HG03521 (cell line): ENCODE results near the gene PHKB.
"Not testable (repeated sequence)": the region's sequence is repeated elsewhere in the genome, so short reads cannot be mapped to it uniquely, and the experiment has no call there.

Source experiments
- ATAC-seq: cut with Tn5 transposase; IDR thresholded peaks from one replicate; pipeline ENCODE4 v1.9.1; 2021; ENCODE audit warnings: mild to moderate bottlenecking, moderate library complexity; ENCODE audit not compliant: unreplicated experiment

Gene PHKB

DNA sequence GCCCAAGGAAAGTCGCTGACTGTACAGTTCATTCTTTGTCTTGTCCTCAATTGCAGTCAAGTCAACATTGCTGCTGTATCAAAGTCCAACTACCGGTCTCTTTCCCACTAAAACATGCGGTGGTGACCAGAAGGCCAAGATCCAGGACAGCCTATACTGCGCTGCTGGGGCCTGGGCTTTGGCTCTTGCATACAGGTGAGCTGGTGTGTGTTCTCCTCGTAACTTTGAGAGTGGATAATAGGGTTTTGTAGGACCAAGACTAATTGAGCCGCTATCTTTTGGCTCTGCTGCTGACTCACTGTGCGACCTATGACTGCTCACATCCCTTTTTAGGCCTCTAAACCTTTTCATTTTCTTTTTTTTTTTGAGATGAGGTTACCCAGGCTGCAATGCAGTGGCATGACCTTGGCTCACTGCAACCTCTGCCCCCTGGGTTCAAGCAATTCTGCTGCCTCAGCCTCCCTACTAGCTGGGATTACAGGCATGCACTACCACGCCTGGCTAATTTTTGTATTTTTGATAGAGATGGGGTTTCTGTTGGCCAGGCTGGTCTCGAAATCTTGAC, 38.7 kb downstream of the PHKB start:
- ATAC-seq: no peak

DNA sequence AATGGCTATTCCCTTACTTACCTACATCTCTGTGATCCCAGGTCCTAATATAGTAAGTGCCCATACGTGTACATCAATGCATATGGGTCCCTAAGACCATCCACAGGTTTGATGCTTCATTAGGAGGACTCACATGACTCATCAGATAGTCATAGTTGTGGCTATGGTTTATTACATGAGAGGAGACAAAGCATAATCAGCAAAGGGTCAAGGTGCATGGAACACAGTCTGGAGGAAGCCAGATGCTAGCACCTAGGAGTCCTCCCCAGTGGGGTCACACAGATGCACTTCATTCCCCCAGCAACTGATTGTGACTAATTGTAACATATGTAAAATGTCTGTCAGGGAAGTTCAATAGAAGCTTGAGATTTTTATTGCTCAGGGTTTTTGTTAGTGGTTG, 42.8 kb downstream of the PHKB start:
- no peak for ATAC-seq

DNA sequence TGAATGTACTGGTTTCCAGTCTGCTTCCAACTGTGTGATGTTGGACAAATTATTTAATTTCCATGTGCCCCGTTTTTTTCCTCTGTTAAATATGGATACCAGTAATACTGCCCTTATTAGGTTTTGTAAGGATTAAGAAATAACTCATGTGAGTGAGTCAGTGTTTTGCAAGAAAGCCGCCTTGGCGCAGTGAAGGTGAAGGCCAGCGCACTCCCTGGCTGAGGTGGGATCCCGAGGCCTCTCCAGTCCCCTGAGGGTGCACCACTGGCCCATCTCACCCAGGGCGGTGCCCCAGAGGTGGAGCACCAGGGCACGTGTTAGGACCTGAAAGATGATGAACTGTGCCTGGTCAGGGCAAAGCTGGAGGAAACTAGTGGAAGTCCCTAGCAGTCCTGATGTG, 43.5 kb downstream of the PHKB start:
- no peak for ATAC-seq

DNA sequence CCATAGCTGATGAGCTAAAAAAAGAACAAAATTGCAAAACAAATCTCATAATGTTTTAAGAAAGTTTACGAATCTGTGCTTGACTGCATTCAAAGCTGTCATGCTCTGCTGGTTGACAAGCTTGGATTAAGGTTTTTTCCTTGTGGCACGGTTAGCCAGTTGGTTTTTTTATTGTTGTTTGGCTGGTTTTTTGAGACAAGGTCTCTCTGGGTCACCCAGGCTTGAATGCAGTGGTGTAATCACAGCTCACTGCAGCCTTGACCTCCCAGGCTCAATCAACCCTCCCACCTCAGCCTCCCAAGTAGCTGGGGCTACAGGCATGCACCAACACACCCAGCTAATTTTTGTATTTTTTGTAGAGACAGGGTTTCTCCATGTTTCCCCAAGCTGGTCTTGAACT, 45.7 kb downstream of the PHKB start:
- no peak for ATAC-seq

DNA sequence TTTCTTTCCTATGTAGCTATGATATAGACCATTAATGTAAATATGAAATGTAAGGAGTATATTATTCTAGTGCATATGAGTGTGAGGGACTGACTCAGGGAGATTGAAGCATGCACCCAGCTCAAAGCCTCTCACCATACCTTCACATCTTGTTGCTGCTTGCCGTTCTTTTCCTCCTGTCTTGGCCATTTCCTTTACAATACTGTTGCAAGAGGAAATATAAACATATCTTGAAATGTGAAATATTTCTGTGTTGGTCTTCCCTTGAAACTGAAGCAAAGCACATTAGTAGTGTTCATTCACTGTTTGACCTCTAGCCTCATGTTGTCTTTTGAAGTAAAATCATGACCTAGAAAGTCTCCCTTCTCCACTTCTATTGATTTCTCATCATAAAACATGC, 46.6 kb downstream of the PHKB start:
- no peak for ATAC-seq

DNA sequence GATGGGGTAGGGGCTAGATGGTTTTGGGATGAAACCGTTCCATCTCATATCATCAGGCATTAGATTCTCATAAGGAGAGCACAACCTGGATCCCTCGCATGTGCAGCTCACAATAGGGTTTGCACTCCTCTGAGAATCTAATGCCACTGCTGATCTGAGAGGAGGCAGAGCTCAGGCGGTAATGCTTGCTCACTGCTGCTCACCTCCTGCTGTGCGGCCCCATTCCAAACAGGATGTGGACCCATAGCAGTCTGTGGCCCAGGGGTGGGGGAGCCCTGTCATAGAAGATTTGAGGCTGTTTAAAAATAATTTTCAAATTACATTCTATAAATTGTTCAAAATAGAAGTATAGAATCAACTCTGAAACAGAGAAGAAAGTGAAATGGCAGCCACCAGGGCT, 50.8 kb downstream of the PHKB start:
- no peak for ATAC-seq

DNA sequence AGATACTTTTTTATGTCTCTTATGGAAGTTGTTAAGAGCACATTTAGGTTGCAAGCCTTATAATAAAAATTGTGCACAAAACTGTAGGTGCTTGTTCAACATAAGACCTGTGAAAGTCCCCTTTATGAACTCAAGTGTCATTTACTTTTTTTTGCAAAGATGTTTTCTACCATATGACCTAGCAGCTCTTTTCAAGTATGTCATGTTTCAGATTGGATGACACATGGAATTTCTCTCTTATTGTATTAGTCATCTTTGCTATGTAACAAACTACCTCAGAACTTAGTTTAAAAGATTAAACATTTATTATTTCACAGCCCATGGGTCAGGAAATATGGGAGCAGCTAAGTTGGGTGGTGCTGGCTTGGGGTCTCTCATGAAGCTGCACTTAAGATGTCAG, 57.9 kb downstream of the PHKB start:
- ATAC-seq: no peak

DNA sequence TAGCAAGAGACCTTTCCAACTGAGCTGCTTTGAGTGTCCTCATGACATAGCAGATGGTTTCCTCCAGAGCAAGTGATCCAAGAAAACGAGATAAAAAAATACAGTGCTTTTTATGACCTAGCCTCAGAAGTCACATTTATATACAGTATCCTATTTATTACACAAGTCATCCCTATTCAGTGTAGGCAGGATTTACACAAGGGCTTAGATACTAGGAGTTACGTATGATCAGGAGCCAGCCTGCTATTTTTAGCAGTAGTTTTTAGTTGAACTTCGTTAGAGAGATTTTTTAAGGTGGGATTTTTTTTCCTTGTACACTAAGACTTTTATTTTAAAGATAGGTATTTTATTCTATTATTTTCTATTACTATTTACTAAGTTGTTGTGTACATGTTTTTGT, 58.4 kb downstream of the PHKB start:
- no peak for ATAC-seq

DNA sequence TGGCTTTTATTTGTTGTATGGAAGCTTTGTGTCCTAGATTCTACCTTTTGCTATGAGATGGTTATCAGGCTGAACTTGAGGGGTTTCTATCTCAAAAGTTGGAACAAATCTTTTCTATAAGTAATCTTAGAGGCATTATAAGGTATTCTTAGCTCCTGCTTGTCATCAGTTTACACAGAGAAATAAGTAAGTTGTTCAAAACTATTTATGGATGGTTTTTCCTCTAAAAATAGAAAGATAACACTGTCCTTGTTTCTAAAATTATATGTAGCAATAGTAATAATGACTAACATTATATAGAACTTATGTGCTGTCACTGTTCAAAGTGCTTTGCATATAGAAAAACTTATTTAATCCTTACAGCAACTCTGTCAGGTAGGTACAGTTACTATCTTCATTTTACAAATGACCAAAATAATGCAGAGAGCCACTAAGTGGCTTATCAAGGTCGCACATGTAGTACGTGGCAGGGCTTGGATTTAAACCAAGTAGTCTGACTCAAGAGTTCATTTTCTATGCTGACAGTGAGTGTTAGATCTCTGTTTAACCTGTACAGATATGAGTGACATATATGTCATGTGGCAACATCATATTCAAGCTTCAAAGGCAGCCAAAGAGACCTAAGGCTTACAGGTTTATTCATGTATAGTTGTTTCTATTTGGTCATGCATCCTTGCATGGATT, 59.0 kb downstream of the PHKB start:
- no peak for ATAC-seq

DNA sequence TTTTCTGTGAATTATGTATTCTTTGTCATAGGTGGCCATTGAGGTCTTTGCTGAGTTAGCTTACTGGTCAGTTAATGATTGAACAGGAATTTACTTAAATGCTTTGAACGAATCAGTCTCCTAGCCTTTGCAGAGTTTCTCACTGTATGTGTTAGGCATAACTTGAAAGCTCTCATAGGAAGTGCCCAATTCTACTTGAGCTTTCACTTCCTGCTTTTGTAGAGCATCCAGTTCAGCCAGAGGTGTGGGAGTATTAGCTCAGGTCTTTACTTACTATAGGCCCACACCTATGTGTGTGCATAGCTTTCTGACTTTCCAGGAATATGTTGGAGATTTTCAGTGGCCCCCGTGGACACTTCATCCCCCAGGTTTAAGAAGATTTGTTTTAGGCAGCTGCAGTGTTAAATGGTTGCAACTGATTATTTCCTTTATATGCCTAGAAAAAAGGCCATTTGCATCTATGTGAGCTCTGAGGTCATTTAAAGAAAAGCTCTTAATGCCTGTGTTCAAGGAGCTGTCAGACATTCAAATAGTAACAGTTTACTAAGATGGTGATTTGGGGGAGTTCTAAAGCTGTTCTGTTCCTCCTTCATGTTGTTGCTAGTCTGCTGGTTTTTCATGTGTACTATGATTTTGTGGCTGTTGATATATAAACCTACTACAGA, 62.3 kb downstream of the PHKB start:
- peak; percentile 99 for ATAC-seq

DNA sequence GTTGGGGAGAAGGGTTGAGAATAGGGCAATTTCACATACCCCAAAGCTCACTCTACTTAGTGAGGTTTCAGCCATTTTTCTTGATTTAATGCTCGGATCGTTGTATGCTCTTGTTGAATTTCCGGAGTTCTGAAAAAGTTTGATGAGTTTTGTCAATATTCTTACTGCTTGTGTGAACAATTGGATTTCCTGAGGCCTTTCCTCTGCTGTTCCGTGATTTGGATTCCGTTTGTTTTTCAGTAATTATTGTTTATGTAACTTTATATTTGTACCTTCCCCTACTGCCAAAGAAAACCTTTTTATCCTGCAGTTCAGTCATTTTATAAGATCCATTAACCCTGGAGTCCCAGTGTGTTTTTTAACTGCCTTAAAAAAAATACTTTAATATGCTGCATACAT, 62.9 kb downstream of the PHKB start:
- no peak for ATAC-seq

DNA sequence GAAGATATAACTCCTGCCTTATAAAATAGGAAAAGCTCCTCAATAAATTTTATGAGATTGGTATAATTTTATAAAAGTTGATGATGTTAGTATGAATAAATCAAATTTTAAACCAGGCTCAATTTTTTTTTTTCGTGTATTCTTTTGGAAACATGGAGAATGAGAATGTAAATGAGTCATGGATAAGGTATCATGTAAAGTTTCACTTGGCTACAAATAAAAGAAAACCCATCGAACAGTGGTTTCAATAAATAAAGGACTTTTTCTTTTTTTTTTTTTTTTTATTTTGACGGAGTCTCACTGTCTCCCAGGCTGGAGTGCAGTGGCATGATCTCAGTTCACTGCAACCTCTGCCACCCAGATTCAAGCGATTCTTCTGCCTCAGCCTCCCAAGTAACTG, 67.3 kb downstream of the PHKB start:
- ATAC-seq: no peak

DNA sequence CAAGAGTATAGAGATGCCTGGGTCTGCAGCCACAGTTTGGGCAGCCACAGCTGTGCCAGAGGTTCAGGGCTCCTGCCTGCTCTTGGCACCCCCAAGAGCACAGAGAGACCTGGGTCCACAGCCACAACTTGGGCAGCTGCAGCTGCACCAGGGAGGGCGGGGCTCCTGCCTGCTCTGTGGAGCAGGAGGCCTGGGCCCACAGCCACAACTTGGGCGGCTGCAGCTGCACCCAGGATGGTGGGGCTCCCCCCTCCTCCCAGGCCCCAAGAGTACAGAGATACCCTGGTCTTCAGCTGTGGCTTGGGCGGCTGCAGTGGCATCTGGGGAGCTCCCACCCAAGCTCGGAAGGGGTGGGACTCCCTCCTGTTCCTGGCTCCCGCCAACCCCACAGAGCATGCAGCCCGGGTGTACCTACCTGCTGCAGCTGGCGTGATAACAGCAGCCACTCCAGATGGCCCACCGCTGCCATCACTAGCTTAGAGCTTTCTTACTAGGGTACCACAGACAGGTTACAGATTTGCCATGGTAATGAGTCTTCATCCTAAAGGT, 72.7 kb downstream of the PHKB start:
- no peak for ATAC-seq

DNA sequence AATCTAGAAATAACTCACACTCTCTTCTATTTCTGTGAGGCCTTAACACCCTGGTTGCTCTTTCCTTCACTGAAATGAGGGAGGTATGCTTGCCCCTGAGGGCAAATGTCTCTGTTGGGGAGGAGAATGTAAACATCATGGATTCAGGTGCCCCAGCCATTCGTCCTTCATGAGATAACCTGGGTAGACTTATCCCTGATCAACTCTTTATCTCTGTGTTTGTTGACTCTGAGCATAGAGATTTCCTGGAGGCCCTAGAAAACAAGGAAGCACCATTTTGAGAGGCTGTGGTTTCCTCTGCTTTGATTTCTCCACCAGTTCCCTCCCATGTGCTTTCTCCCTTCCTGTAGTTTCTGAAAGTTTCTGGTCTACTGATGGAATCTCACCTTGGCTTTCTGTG, 77.3 kb downstream of the PHKB start:
- no peak for ATAC-seq

DNA sequence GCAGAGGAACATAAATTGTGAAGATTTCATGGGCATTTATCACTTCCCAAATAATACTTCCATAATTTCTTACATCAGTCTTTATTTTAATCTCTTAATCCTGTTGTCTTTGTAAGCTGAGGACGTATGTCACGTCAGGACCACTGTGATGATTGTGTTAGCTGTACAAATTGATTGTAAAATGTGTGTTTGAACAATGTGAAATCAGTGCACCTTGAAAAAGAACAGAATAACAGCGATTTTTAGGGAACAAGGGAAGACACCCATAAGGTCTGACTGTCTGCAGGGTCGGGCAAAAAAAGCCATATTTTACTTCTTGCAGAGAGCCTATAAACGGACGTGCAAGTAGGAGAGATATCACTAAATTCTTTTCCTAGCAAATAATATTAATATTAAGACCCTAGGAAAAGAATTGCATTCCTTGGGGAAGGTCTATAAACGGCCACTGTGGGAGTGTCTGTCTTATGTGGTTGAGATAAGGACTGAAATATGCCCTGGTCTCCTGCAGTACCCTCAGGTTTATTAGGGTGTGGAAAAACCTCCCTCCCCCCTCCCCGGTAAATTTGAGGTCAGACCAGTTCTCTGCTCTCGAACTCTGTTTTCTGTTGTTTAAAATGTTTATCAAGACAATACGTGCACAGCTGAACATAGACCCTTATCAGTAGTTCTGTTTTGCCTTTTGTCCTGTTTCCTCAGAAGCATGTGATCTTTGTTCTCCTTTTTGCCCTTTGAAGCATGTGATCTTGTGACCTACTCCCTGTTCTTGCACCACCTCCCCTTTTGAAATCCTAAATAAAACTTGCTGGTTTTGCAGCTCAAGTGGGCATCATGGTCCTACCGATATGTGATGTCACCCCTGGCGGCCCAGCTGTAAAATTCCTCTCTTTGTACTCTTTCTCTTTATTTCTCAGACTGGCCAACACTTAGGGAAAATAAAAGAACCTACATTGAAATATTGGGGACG, 78.9 kb downstream of the PHKB start:
- ATAC-seq: not testable (repeated sequence)

DNA sequence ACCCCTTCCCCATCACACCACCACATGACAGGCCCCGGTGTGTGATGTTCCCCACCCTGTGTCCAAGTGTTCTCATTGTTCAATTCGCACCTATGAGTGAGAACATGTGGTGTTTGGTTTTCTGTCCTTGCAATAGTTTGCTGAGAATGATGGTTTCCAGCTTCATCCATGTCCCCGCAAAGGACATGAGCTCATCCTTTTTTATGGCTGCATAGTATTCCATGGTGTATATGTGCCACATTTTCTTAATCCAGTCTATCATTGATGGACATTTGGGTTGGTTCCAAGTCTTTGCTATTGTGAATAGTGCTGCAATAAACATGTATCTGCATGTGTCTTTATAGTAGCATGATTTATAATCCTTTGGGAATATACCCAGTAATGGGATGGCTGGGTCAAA, 80.0 kb downstream of the PHKB start:
- not testable (repeated sequence) for ATAC-seq

DNA sequence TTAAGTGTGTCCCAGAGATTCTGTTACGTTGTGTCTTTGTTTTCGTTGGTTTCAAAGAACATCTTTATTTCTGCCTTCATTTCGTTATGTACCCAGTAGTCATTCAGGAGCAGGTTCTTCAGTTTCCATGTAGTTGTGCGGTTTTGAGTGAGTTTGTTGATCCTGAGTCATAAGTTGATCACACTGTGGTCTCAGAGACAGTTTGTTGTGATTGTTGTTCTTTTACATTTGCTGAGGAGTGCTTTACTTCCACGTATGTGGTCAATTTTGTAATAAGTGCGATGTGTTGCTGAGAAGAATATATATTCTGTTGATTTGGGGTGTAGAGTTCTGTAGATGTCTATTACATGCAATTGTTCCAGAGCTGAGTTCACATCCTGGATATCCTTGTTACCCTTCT, 83.1 kb downstream of the PHKB start:
- ATAC-seq: not testable (repeated sequence)

DNA sequence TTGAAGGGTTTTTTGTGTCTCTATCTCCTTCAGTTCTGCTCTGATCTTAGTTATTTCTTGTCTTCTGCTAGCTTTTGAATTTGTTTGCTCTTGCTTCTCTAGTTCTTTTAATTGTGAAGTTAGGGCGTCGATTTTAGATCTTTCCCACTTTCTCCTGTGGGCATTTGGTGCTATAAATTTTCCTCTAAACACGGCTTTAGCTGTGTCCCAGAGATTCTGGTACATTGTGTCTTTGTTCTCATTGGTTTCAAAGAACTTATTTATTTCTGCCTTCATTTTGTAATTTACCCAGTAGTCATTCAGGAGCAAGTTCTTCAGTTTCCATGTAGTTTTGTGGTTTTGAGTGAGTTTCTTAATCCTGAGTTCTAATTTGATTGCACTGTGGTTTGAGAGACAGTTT, 90.1 kb downstream of the PHKB start:
- not testable (repeated sequence) for ATAC-seq

DNA sequence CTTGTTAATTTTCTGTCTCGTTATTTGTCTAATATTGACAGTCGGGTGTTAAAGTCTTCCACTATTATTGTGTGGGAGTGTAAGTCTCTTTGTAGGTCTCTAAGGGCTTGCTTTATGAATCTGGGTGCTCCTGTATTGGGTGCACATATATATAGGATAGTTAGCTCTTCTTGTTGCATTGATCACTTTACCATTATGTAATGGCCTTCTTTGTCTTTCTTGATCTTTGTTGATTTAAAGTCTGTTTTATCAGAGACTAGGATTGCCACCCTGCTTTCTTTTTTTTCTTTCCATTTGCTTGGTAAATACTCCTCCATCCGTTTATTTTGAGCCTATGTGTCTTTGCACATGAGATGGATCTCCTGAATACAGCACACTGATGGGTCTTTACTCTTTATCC, 90.6 kb downstream of the PHKB start:
- not testable (repeated sequence) for ATAC-seq

DNA sequence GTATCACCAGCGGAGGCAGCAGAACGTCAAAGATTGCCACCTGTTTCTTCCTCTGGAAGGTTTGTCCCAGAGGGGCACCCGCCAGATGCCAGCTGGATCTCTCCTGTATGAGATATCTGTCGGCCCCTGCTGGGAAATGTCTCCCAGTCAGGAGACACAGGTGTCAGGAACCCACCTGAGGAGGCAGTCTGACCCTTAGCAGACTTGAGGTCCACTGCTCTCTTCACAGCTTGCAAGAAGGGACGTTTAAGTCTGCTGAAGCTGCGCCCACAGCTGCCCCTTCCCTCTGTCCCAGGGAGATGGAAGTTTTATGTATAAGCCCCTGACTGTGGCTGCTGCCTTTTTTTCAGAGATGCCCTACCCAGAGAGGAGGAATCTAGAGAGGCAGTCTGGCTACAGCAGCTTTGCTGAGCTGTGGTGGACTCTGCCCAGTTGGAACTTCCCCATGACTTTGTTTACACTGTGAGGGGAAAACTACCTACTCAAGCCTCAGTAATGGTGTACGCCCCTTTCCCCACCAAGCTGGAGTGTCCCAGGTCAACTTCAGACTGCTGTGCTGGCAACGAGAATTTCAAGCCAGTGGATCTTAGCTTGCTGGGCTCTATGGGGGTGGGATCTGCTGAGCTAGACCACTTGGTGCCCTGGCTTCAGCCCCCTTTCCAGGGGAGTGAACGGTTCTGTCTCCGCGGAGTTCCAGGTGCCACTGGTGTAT, 92.9 kb downstream of the PHKB start:
- ATAC-seq: no peak
